Measurements from ENCODE around the gene NDUFC2. TPM values are rescaled to one million over a fixed set of nuclear protein-coding genes. Genes with fewer than 3 reads are reported as not detected.
A peak's percentile ranks its signal among the peaks of the same experiment; 100 is the strongest.
"Not testable (repeated sequence)": the region's sequence is repeated elsewhere in the genome, so short reads cannot be mapped to it uniquely, and the experiment has no call there.

Gene NDUFC2
- total and polyA plus RNA-seq, 2 donors, result 67.9 to 193 TPM

- H3K4me3 ChIP-seq (ENCODE audit: low read depth, low read length), result no peak overlapping the region
- WGBS, result 86% methylated on average over 8 of the region's 8 CpGs
- no peak for DNase-seq (ENCODE audit: extremely low spot score)
- no peak overlapping the region for H3K27ac ChIP-seq (ENCODE audit: low read depth)
- H3K36me3 ChIP-seq (ENCODE audit: insufficient read depth), result no peaks in the 10 kb centered on the region
- H3K4me1 ChIP-seq (ENCODE audit: insufficient read depth), result no peaks in the 10 kb centered on the region
Measured at GRCh38 chr11:78038697-78039313, 40.9 kb downstream of the NDUFC2 start.

GRCh38 chr11:78037825-78038620 is 41.6 kb downstream of the NDUFC2 start:
- Histone ChIP-seq H3K27ac (ENCODE audit: low read depth) (no peak overlapping the region), H3K36me3 (ENCODE audit: insufficient read depth) (no peaks in the 10 kb centered on the region), H3K4me3 (ENCODE audit: low read depth, low read length) (no peak overlapping the region), H3K4me1 (ENCODE audit: insufficient read depth) (no peaks in the 10 kb centered on the region)
- WGBS, result 84% methylated on average over 9 of the region's 9 CpGs
- no peak for DNase-seq (ENCODE audit: extremely low spot score)

DNA sequence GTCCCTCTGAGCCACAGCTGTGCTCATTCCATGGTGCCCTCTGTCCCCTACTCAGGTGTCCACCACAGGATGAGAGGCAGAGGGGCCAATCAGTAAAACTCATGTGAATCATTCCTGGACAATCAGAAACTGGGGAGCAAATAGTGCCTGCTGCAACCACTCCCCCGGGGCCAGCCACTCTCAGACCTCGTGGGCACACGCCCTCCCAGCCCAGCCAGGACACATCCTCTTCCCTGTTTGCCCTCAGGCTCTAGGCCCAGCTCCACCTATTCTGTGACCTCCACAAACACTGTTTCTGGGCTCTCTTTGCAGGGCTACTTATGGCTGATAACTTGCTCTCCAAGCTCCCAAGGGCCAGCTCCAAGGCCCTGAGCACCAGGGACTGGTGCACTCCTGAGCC is 42.6 kb downstream of the NDUFC2 start:
- Histone ChIP-seq H3K4me3 (ENCODE audit: low read depth, low read length) (no peak overlapping the region), H3K27ac (ENCODE audit: low read depth) (no peak overlapping the region), H3K36me3 (ENCODE audit: insufficient read depth) (no peaks in the 10 kb centered on the region), H3K4me1 (ENCODE audit: insufficient read depth) (no peaks in the 10 kb centered on the region)
- no peak for DNase-seq (ENCODE audit: extremely low spot score)
- 66% methylated on average over 3 of the region's 3 CpGs for WGBS

DNA sequence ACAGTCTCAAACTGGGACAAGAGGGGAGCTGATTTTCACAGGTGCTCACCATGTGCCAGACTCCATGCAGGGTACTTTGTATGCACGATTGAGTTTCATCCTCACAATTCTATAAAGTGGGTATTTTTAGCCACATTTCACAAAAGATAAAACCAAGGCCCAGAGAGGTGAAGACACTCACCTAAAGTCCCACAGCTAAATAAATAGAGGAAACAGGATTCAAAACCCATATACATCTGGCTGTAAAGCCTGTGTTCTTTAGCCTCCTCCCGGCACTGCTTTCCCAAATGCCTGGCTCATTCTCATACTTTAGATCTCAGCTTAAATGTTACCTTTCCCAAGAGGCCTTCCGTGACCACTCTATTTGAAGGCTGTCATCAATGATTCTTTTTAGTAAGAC is 43.3 kb downstream of the NDUFC2 start:
- Histone ChIP-seq H3K4me1 (ENCODE audit: insufficient read depth) (no peaks in the 10 kb centered on the region), H3K27ac (ENCODE audit: low read depth) (no peak overlapping the region), H3K36me3 (ENCODE audit: insufficient read depth) (no peaks in the 10 kb centered on the region), H3K4me3 (ENCODE audit: low read depth, low read length) (no peak overlapping the region)
- no peak for DNase-seq (ENCODE audit: extremely low spot score)
- 88% methylated on average over 3 of the region's 3 CpGs for WGBS

- no peak for DNase-seq (ENCODE audit: extremely low spot score)
- H3K4me1 ChIP-seq (ENCODE audit: insufficient read depth), result no peaks in the 10 kb centered on the region
- no peak overlapping the region for H3K27ac ChIP-seq (ENCODE audit: low read depth)
- H3K36me3 ChIP-seq (ENCODE audit: insufficient read depth), result no peaks in the 10 kb centered on the region
- WGBS, result 56% methylated on average over 10 of the region's 10 CpGs
- no peak overlapping the region for H3K4me3 ChIP-seq (ENCODE audit: low read depth, low read length)
Measured at GRCh38 chr11:78034623-78035022, 45.0 kb downstream of the NDUFC2 start.

DNA sequence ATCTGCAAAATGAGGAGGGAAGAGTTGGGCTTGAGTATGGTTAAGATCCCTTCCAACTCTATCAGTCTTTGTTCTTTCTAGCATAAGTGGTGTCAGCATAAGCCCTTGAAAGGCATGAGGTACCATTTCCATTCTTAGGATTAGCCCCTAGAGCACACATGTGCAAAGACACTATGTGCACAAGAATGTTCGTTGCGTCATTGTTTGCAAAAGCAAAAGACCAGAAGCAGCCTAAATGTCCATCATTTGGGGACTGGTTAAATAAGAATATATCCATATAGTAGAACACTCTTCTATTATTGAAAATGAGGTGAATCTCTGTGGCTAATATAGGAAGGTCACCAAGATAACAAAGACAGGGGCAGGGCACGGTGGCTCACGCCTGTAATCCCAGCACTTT is 46.6 kb downstream of the NDUFC2 start:
- Histone ChIP-seq H3K4me3 (ENCODE audit: low read depth, low read length) (no peak overlapping the region), H3K27ac (ENCODE audit: low read depth) (no peak overlapping the region), H3K4me1 (ENCODE audit: insufficient read depth) (no peaks in the 10 kb centered on the region), H3K36me3 (ENCODE audit: insufficient read depth) (no peaks in the 10 kb centered on the region)
- no peak for DNase-seq (ENCODE audit: extremely low spot score)
- WGBS, result 46% methylated on average over 4 of the region's 4 CpGs

- Histone ChIP-seq H3K4me1 (ENCODE audit: insufficient read depth) (no peaks in the 10 kb centered on the region), H3K36me3 (ENCODE audit: insufficient read depth) (no peaks in the 10 kb centered on the region), H3K4me3 (ENCODE audit: low read depth, low read length) (no peak overlapping the region), H3K27ac (ENCODE audit: low read depth) (no peak overlapping the region)
- DNase-seq (ENCODE audit: extremely low spot score), result no peak
Measured at GRCh38 chr11:78032090-78032489, 47.6 kb downstream of the NDUFC2 start.

DNA sequence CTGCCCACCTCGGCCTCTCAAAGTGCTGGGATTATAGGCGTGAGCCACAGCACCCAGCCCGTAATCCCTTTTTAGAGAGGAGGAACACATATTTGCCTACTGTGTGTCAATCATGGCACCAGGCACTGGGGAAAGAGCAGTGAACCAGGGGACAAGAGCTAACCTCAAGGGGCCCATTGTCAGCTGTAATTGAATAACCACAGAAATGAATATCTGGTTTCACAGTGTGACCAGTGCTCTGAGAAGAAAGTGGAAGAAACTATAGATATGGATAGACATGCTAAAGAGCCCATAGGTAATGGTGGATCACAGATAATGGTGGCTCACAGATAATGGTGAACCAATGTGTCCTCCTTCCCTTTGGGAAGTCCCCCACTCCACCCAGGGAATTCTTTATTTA is 48.0 kb downstream of the NDUFC2 start:
- no peak overlapping the region for H3K4me3 ChIP-seq (ENCODE audit: low read depth, low read length)
- WGBS, result 94% methylated on average over 3 of the region's 3 CpGs
- DNase-seq (ENCODE audit: extremely low spot score), result no peak
- H3K36me3 ChIP-seq (ENCODE audit: insufficient read depth), result no peaks in the 10 kb centered on the region
- no peaks in the 10 kb centered on the region for H3K4me1 ChIP-seq (ENCODE audit: insufficient read depth)
- H3K27ac ChIP-seq (ENCODE audit: low read depth), result no peak overlapping the region

DNA sequence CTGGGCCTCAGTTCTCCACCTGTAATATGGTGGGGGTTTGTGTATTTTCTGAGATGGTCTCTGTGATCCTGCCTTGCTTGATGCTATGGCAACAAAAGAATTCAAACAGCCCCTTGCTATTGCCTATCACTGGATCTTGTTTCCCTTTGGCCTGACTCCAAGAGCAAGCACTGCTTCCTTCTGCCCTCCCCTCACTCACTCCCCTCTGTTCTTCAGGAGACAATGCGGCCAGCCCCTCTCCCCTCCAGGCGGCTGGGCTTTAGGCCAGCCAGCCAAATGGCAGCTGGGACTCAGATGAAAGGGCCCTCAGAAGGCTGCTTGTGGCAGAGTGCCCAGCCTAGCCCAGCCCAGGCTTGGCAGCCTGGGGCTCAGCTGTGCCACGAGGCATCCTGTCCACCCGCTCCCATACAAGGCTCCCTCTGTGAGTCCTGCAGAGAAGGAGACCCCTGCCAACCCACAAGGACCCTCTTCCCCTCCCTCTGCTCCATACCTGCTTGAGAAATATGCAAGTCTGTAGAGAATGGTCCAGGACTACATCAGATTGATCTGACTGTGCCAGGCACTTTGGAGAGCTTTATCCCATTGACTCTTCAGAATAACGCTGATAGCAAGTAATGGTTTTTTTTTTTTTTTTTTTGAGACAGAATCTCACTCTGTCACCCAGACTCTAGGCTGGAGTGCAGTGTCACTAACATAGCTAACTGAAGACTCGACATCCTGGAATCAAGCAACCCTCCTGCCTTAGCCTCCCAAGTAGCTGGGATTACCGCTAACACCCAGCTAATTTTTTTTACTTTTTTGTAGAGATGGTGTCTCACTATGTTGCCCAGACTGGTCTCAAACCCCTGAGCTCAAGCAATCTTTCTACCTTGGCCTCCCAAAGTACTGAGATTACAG is 49.0 kb downstream of the NDUFC2 start:
- peak; percentile 90 for DNase-seq (ENCODE audit: extremely low spot score)
- Histone ChIP-seq H3K27ac (ENCODE audit: low read depth) (no peak overlapping the region), H3K4me1 (ENCODE audit: insufficient read depth) (no peaks in the 10 kb centered on the region), H3K36me3 (ENCODE audit: insufficient read depth) (no peaks in the 10 kb centered on the region), H3K4me3 (ENCODE audit: low read depth, low read length) (no peak overlapping the region)
- 27% methylated on average over 7 of the region's 7 CpGs for WGBS

GRCh38 chr11:78028423-78028822 is 51.2 kb downstream of the NDUFC2 start:
- 87% methylated on average over 9 of the region's 9 CpGs for WGBS

DNA sequence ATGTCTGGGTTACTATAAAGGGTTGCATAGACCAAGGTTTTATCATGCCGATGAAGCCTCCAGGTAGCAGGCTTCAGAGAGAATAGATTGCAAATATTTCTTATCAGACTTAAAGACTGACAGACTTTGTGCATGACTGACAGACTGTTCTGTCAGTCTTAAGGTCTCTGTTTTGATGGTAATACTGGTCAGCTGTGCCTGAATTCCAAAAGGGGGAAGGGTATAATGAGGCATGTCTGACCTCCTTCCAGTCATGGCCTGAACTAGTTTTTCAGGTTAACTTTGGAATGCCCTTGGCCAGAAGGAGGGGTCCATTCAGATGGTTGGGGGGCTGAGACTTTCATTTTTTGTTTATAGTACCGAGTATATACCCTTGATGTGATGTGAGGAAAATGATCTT is 51.9 kb downstream of the NDUFC2 start:
- DNase-seq (ENCODE audit: extremely low spot score), result no peak
- H3K4me3 ChIP-seq (ENCODE audit: low read depth, low read length), result no peak overlapping the region
- no peaks in the 10 kb centered on the region for H3K36me3 ChIP-seq (ENCODE audit: insufficient read depth)
- no peaks in the 10 kb centered on the region for H3K4me1 ChIP-seq (ENCODE audit: insufficient read depth)
- no peak overlapping the region for H3K27ac ChIP-seq (ENCODE audit: low read depth)
- 90% methylated on average over 2 of the region's 2 CpGs for WGBS

More at GRCh38 chr11:78028423-78028822, 51.2 kb downstream of the NDUFC2 start:
- H3K4me1 ChIP-seq (ENCODE audit: insufficient read depth); H3K27ac ChIP-seq (ENCODE audit: low read depth); H3K4me3 ChIP-seq (ENCODE audit: low read depth, low read length); H3K36me3 ChIP-seq (ENCODE audit: insufficient read depth); DNase-seq (ENCODE audit: extremely low spot score): not testable (repeated sequence)

DNA sequence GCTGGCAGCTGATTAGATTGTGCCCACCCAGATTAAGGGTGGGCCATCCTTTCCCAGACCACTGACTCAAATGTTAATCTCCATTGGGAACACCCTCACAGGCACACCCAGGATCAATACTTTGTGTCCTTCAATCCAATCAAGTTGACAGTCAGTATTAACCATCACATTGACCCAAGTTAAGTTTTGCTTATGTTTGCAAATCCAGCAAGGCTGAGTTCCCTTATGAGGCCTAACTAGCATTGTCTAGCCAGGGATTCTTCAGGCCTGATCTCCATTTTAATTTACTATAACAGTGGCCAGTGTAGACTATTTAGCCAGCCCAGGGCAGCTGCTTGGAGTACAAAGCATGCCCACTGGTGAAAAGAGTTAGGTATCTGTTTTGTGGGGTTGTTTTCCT is 54.3 kb downstream of the NDUFC2 start:
- H3K4me3 ChIP-seq (ENCODE audit: low read depth, low read length), result no peak overlapping the region
- no peaks in the 10 kb centered on the region for H3K36me3 ChIP-seq (ENCODE audit: insufficient read depth)
- no peaks in the 10 kb centered on the region for H3K4me1 ChIP-seq (ENCODE audit: insufficient read depth)
- no peak overlapping the region for H3K27ac ChIP-seq (ENCODE audit: low read depth)
- DNase-seq (ENCODE audit: extremely low spot score), result no peak

- Histone ChIP-seq H3K4me1 (ENCODE audit: insufficient read depth) (no peaks in the 10 kb centered on the region), H3K27ac (ENCODE audit: low read depth) (no peak overlapping the region), H3K4me3 (ENCODE audit: low read depth, low read length) (peak overlapping the region; percentile 42), H3K36me3 (ENCODE audit: insufficient read depth) (no peaks in the 10 kb centered on the region)
- 71% methylated on average over 7 of the region's 7 CpGs for WGBS
- no peak for DNase-seq (ENCODE audit: extremely low spot score)
Measured at GRCh38 chr11:78023426-78023825, 56.2 kb downstream of the NDUFC2 start.

All from urinary bladder (tissue), 4 donors.